GM19043 (cell line): ENCODE data around the gene HMBS.

ENCODE experiments used
- ATAC-seq: cut with Tn5 transposase; IDR thresholded peaks from one replicate; pipeline ENCODE4 v1.9.1; 2021; ENCODE audit warnings: low read depth; ENCODE audit not compliant: unreplicated experiment

HMBS gene

GRCh38 chr11:119067371-119068222 lies 17.1 kb upstream of the HMBS start, which contains the start of gene VPS11:
VPS11 (plus strand) TSS chr11:119067818; CDS start chr11:119067824, 6 bp downstream.
- peak; percentile 77 for ATAC-seq

- ATAC-seq: no peak
These were observed 6.8 kb upstream of the HMBS start for GRCh38 chr11:119077839-119078238.

- ATAC-seq: no peak
These were observed 5.8 kb upstream of the HMBS start for GRCh38 chr11:119078675-119079420.

- ATAC-seq: no peak
These were observed 2.9 kb upstream of the HMBS start for GRCh38 chr11:119081682-119082260.

- peak; percentile 16 for ATAC-seq
These were observed 761 bp downstream of the HMBS start for GRCh38 chr11:119085437-119085847.

GRCh38 chr11:119087123-119087522 lies 2.4 kb downstream of the HMBS start:
- ATAC-seq: no peak

GRCh38 chr11:119087747-119088241 lies 3.1 kb downstream of the HMBS start:
- ATAC-seq: no peak

GRCh38 chr11:119088406-119088805 lies 3.7 kb downstream of the HMBS start:
- ATAC-seq: no peak

- no peak for ATAC-seq
These were observed 4.6 kb downstream of the HMBS start for GRCh38 chr11:119089319-119089718.

GRCh38 chr11:119091178-119091577 lies 6.5 kb downstream of the HMBS start:
- no peak for ATAC-seq

DNA sequence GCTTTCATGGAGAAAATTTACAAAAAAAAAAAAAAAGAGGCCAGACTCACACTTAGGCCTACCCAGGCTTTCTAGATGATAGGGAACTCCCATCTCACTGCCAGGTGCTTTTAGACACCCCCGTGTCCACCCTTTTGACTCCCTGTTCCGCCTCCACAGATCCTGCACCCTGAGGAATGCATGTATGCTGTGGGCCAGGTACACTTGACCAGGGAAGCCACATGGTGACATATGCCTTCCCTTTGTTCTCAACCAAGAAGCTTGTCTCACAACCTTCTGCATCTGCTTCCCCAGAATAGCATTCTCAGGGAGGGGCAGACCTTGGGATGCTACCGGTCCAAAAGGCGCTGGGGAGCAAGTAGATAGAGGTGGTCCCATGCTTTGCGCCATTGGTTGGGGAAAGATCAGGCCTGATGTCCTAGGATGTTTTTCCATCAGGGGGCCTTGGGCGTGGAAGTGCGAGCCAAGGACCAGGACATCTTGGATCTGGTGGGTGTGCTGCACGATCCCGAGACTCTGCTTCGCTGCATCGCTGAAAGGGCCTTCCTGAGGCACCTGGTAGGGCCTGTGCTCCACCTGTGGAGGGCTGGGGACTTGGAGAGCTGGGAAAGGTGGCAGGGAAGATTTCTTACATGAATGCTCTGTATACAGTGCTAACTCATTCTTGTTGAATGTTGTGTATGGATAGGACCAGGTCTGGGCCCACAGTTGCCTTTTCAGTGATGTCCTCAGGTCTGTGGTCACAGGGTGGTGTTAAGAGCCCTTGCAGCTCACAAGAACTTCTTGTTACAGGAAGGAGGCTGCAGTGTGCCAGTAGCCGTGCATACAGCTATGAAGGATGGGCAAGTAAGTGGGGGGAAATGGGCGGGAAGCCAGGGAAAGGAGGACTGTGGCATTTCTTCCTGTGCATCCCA lies 7.5 kb downstream of the HMBS start:
- no peak for ATAC-seq

DNA sequence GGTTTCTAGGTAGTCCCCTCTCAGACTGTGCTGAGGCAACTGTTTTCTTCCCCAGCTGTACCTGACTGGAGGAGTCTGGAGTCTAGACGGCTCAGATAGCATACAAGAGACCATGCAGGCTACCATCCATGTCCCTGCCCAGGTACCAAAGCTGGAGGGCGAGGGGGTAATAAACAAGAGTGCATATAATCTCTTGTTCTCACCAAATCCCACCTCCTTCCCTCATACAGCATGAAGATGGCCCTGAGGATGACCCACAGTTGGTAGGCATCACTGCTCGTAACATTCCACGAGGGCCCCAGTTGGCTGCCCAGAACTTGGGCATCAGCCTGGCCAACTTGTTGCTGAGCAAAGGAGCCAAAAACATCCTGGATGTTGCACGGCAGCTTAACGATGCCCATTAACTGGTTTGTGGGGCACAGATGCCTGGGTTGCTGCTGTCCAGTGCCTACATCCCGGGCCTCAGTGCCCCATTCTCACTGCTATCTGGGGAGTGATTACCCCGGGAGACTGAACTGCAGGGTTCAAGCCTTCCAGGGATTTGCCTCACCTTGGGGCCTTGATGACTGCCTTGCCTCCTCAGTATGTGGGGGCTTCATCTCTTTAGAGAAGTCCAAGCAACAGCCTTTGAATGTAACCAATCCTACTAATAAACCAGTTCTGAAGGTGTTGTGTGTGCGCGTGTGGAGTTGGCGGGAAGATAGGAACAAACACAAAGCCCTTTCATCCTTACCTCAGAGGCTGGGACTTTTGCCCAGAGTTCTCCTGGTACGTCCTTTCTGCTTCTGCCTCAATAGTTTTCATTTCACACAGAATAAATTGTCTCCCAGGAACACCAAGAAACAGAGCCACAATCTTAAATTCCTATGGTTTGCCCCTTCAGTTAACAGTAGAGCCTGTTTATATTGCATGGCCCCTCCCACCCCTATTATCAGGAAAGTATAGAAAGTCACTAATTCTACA lies 8.5 kb downstream of the HMBS start:
- no peak for ATAC-seq

GRCh38 chr11:119093942-119094815 lies 9.5 kb downstream of the HMBS start:
- no peak for ATAC-seq

GRCh38 chr11:119094816-119095065 lies 10.1 kb downstream of the HMBS start:
- peak; percentile 27 for ATAC-seq

DNA sequence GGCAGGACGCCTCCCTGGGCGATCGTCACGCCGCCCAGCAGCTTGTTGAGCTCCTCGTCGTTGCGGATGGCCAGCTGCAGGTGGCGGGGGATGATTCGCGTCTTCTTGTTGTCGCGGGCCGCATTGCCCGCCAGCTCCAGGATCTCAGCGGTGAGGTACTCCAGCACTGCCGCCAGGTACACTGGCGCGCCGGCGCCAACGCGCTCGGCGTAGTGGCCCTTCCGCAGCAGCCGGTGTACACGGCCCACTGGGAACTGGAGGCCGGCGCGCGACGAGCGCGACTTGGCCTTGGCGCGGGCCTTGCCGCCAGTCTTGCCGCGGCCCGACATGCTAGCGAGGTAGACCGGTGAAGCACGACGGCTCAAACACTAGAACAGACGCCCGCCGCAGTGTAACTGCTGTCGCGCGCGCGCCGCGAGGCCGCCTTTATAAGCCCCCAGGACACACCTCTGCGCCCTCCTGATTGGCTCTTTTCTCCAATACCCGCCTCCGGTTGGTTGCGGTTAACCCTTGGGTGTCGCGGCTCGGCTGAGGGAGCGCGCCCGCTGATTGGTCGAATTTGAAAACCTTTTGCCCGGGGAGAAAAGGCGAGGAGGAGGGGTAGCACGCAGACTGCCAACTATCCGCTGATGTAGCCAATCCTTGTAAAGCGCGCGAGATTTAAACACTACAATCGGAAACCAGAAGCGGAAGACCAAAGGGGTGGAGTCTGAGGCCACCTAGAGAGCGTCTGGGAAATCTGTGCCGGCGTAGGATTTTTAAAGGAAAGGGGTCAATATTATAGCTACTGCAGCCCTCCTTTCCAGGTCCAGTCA lies 10.6 kb downstream of the HMBS start:
- ATAC-seq: peak; percentile 81

DNA sequence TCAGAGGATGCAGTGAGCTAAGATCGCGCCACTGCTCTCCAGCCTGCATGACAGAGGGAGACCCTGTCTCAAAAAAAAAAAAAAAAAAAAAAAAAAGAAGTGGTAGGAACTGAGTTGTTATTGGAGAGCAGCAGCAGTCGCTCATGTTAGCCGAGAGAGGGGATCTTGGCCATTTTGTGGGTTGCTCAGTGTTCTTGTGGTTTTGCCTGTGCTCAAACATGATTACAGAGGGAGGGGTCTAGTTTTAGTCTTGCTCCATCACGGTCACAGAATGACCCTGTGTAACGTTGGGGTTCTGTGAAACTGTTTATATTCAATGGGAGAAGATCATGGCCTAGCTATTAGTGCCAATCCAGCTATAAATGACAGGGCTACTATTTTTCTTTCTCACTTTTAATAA lies 15.0 kb downstream of the HMBS start:
- no peak for ATAC-seq

- no peak for ATAC-seq
These were observed 15.7 kb downstream of the HMBS start for GRCh38 chr11:119100246-119100970.
